Left forelimb (tissue), 1 donor: ENCODE data around the gene ZCRB1.

Experiments
- DNase-seq: peaks from one replicate; pipeline ENCODE4 v3.0.0-alpha.2; 2018; ENCODE audit warnings: low spot score

Gene ZCRB1

DNA sequence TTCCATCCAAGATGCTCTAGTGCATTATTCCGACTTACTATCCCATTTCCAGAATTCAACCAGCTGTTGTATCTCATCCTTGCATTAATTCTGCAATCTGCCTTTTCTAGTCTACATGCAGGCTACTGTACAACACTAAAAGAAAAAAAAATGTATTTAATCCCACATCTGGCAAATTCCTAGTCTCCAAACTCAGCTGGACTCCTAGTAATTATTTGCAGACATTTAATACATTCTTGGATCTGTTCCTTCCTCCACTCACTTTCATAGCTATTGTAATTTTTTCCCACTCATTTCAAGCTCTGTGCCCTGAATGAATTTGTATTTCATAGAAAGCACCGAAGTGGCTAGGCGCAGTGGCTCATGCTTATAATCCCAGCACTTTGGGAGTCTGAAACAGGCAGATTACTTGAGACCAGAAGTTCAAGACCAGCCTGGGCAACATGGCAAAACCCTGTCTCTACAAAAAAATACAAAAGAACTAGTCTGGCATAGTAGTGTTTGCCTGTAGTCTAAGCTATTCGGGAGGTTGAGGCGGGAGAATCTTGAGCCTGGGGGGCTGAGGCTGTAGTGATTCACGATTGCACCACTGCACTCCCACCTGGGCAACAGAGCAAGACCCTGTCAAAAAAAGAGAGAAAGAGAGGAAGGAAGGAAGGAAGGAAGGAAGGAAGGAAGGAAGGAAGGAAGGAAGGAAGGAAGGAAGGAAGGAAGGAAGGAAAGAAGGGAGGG is 48.3 kb downstream of the ZCRB1 start:
- no peak for DNase-seq

DNA sequence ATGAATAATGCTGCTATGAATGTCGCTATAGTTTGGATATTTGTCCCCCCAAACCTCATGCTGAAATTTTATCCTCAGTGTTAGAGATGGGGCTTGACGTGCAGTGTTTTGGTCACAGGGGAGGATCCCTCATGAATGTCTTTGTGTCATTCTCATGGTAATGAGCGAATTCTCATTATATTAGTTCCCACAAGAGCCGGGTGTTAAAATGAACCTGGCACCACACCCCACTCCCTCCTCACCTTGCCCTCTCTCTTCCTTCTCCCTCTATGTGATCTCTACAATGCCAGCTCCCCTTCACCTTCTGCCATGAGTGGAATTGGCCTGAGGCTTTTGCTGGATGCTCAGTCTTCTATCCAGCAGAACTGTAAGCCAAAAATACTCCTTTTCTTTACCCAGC is 50.4 kb downstream of the ZCRB1 start:
- no peak for DNase-seq

DNA sequence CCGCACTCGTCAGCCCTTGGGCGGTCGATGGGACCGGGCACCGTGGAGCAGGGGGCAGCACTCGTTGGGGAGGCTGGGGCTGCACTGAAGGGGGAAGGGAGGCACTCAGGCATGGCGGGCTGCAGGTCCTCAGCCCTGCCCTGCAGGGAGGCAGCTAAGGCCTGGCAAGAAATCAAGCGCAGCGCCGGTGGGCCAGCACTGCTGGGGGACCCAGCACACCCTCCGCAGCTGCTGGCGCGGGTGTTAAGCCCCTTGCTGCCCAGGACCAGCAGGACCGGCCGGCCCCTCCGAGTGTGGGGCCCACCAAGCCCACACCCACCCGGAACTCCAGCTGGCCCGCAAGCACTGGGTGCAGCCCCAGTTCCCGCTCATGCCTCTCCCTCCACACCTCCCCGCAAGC is 52.2 kb downstream of the ZCRB1 start:
- DNase-seq: no peak

DNA sequence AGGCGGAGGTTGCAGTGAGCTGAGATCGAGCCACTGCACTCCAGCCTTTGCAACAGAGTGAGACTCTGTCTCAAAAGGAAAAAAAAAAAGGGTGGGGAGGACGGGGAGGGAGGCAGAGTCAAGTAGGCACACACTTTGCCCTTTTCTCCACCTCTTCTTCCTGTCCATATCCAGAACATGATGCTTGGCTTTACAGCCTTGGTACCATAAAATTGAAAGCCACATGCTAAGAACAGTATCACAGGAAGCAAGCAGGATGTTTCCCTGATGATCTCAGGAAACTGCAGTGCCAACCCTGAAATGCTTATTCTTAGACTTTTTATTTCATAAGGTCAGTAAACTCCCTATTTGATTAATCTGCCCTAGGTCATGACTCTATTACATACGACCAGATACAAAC is 55.3 kb downstream of the ZCRB1 start:
- DNase-seq: no peak

DNA sequence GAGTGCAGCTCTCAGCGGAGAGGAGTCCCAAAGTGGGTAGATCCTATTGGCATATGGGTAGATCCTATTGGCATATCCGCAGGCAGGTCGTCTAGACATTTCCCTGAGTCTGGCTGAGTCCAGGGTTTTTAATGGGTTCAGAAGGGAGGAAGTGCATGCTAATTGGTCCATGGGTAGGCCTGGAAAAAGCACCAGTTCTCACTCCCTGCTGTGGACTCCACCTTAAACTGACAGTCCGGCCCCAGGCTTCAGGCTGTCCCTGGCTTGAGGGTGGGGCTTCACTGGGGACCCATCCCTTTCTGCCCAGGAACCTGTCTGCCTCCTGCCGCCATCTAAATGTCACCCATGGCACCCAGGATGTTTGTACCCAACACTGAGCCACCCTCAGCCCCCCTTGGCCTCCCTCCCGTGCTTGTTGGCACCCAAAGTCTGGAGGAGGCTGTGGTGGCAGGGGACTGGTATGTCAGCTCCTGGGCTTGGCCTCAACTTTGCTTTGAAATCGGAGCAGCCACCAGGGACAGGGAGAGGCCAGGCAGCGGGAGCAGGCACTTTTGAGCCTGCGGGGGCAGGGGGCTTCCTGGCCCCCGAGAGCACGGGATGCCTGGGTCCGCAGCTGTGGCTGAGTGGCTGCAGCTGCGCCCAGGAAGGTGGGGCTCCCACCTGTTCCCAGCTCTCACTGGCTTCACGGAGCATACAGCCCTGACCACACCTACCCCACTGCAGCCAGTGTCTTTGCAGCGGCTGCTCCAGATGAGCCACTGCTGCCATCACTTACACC is 58.3 kb downstream of the ZCRB1 start:
- DNase-seq: no peak

DNA sequence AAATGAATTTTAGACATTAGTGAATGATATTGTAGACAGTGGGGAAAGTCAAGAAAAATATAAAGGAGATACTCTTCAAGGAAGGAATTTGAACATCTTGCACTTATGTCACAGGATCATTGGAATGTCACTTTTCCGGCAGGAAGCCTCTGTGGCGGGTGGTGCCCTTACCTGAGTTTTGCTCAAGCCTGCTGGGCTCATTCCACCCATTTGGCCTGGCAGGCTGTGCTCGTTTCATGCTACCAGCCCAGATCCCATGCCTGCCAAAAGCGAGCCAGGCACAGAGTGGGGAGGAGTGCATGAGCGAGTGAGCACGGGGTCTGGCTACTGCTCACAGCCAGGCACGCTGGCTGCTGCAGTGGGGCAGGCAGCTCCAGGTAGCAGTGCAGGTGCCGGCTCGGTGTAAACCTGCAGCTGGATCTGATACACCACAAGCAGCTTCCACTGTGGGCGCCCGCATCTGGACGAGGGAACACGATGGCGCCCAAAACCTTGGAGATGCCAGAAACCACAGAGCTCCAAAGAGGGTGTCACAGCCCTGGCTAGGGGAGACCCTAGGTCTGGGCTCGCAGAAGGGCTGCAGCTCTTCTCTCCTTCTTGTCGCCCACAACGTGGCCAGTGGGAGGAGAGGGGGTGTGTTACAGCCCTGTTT is 59.2 kb downstream of the ZCRB1 start:
- no peak for DNase-seq

DNA sequence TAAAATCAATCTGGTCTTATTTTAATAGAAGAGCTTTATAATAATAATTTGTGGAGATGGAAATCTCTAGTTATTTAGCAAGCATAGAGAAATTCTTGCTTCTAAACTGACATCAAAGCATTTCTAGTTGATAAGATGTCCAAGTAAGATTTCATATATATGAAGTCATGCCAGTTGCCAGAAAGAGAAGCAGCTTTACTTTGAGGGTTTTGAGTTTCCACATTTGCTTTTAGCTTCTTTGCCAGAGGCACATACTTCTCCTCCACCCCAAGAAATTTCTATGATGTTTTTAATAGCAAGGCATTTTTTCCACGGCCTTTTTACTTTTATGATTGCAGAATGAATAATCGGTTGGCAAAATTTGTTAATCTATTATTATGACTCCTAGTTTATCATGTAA is 63.6 kb downstream of the ZCRB1 start:
- no peak for DNase-seq
